ENCODE data around the gene CEP57L1.
A peak's percentile ranks its signal among the peaks of the same experiment; 100 is the strongest.
"Not testable (repeated sequence)": the region's sequence is repeated elsewhere in the genome, so short reads cannot be mapped to it uniquely, and the experiment has no call there.

CEP57L1 gene

GRCh38 chr6:109117346-109118035 lies 22.2 kb downstream of the CEP57L1 start:
- no peak for DNase-seq

- no peak for DNase-seq
Measured at GRCh38 chr6:109118337-109118736, 23.0 kb downstream of the CEP57L1 start.

- peak; percentile 15 for DNase-seq
Measured at GRCh38 chr6:109118871-109119354, 23.6 kb downstream of the CEP57L1 start.

- DNase-seq = no peak
Measured at GRCh38 chr6:109121411-109121810, 26.1 kb downstream of the CEP57L1 start.

GRCh38 chr6:109124219-109124618 lies 28.9 kb downstream of the CEP57L1 start:
- DNase-seq = no peak

GRCh38 chr6:109125504-109125903 lies 30.2 kb downstream of the CEP57L1 start:
- DNase-seq = no peak

- no peak for DNase-seq
Measured at GRCh38 chr6:109130065-109130464, 34.8 kb downstream of the CEP57L1 start.

GRCh38 chr6:109135600-109135999 lies 40.3 kb downstream of the CEP57L1 start:
- not testable (repeated sequence) for DNase-seq

GRCh38 chr6:109136039-109136438 lies 40.7 kb downstream of the CEP57L1 start:
- not testable (repeated sequence) for DNase-seq

GRCh38 chr6:109136530-109136929 lies 41.2 kb downstream of the CEP57L1 start:
- DNase-seq = not testable (repeated sequence)

GRCh38 chr6:109139109-109139508 lies 43.8 kb downstream of the CEP57L1 start:
- DNase-seq = no peak

GRCh38 chr6:109142067-109142466 lies 46.8 kb downstream of the CEP57L1 start:
- DNase-seq = not testable (repeated sequence)

GRCh38 chr6:109143191-109143590 lies 47.9 kb downstream of the CEP57L1 start:
- no peak for DNase-seq

- not testable (repeated sequence) for DNase-seq
Measured at GRCh38 chr6:109148251-109148650, 52.9 kb downstream of the CEP57L1 start.

- DNase-seq = not testable (repeated sequence)
Measured at GRCh38 chr6:109148716-109149115, 53.4 kb downstream of the CEP57L1 start.

- no peak for DNase-seq
Measured at GRCh38 chr6:109153752-109154151, 58.4 kb downstream of the CEP57L1 start.

- no peak for DNase-seq
Measured at GRCh38 chr6:109164331-109164730, 69.0 kb downstream of the CEP57L1 start.

GRCh38 chr6:109165392-109165974 lies 70.2 kb downstream of the CEP57L1 start:
- no peak for DNase-seq

GRCh38 chr6:109166673-109167072 lies 71.4 kb downstream of the CEP57L1 start:
- DNase-seq = no peak

GRCh38 chr6:109167562-109167961 lies 72.3 kb downstream of the CEP57L1 start:
- no peak for DNase-seq

- no peak for DNase-seq
Measured at GRCh38 chr6:109170333-109170732, 75.0 kb downstream of the CEP57L1 start.

- DNase-seq = no peak
Measured at GRCh38 chr6:109172101-109172746, 76.9 kb downstream of the CEP57L1 start.

GRCh38 chr6:109174916-109175315 lies 79.6 kb downstream of the CEP57L1 start:
- DNase-seq = no peak

- no peak for DNase-seq
Measured at GRCh38 chr6:109178921-109179320, 83.6 kb downstream of the CEP57L1 start.
